ENCODE results near the gene MAP3K3.

- TF ChIP-seq CTCF (conservative IDR thresholded peaks at IDR 0.05), result no peak
- no peak for TF ChIP-seq EZH2 (IDR thresholded peaks at IDR 0.05; ENCODE audit: low read depth)
Observed at GRCh38 chr17:63652106-63652505, 29.9 kb downstream of the MAP3K3 start.
